Measurements from ENCODE around the gene SRD5A1. TPM values are rescaled to one million over a fixed set of nuclear protein-coding genes. Genes with fewer than 3 reads are reported as not detected.

The SRD5A1 gene
- total and polyA plus RNA-seq, 2 experiments from 2014 or later: 18.2 to 87.3 TPM

DNA sequence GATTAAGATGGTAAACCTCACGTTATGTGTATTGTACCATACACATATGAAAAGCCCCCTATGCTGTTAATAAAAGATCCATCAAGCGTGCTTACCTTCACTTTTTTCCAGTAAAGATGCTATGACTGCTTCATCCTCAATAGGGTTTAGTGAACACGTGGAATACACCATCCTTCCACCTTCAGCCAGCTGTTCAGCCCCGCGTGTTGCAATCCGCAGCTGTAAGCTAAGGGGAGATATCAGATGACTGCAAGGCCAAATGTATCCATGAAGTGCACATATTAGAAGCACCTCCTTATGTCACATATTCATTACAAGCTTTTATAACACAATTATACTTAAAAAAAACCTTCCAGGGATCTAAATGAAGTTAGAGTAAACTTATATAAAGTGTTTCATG is 16.6 kb upstream of the SRD5A1 start:
- H2AFZ ChIP-seq: no peak overlapping the region
- no peak overlapping the region for H3K27ac ChIP-seq (ENCODE audit: low read depth)
- H3K27me3 Mint-ChIP-seq (ENCODE audit: insufficient read depth, low read depth, poor library complexity): peaks cover 3% of the 10 kb centered on the region
- H3K79me2 ChIP-seq (replicated peaks; ENCODE audit: insufficient read depth): peaks cover 89% of the 10 kb centered on the region
- H3F3A ChIP-seq (replicated peaks; ENCODE audit: low read depth): no peaks in the 10 kb centered on the region
- no peaks in the 10 kb centered on the region for H3K27me3 ChIP-seq (ENCODE audit: insufficient read depth)
- no peak overlapping the region for H3K4me3 ChIP-seq
- H3K36me3 Mint-ChIP-seq (ENCODE audit: low read depth): peaks cover 84% of the 10 kb centered on the region
- DNase-seq (ENCODE audit: low spot score) (no peak), ATAC-seq (no peak)
- peaks cover 56% of the 10 kb centered on the region for H4K20me1 ChIP-seq (replicated peaks; ENCODE audit: insufficient read depth)
- no peaks in the 10 kb centered on the region for H3K9me2 ChIP-seq (ENCODE audit: insufficient read depth)
- no peaks in the 10 kb centered on the region for H3K4me1 Mint-ChIP-seq
- H3K9me3 Mint-ChIP-seq: no peaks in the 10 kb centered on the region; the same call in 2 of the 3 replicates
- no peak overlapping the region for H3K27ac Mint-ChIP-seq
- H3K4me1 ChIP-seq (ENCODE audit: insufficient read depth): no peaks in the 10 kb centered on the region
- TF ChIP-seq, protein P1, sequence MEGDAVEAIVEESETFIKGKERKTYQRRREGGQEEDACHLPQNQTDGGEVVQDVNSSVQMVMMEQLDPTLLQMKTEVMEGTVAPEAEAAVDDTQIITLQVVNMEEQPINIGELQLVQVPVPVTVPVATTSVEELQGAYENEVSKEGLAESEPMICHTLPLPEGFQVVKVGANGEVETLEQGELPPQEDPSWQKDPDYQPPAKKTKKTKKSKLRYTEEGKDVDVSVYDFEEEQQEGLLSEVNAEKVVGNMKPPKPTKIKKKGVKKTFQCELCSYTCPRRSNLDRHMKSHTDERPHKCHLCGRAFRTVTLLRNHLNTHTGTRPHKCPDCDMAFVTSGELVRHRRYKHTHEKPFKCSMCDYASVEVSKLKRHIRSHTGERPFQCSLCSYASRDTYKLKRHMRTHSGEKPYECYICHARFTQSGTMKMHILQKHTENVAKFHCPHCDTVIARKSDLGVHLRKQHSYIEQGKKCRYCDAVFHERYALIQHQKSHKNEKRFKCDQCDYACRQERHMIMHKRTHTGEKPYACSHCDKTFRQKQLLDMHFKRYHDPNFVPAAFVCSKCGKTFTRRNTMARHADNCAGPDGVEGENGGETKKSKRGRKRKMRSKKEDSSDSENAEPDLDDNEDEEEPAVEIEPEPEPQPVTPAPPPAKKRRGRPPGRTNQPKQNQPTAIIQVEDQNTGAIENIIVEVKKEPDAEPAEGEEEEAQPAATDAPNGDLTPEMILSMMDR (conservative IDR thresholded peaks at IDR 0.05; ENCODE audit: low read depth in 2 of 2): no peak
- no peak for TF ChIP-seq EZH2 (IDR thresholded peaks at IDR 0.05; ENCODE audit: low read depth, unreplicated experiment)
- no peak for TF ChIP-seq CREB1 (CRISPR knock-in tag; IDR thresholded peaks at IDR 0.05; ENCODE audit: low read depth)
- no peak for TF ChIP-seq POLR2AphosphoS5 (IDR thresholded peaks at IDR 0.05; ENCODE audit: low read depth)
- TF ChIP-seq NANOG (IDR thresholded peaks at IDR 0.05; ENCODE audit: borderline replicate concordance): no peak
- no peak for TF ChIP-seq STAT1 (IDR thresholded peaks at IDR 0.05; ENCODE audit: unreplicated experiment)
- no peak for TF ChIP-seq ZNF114 (CRISPR knock-in tag; IDR thresholded peaks at IDR 0.05)
- TF ChIP-seq, protein P2, sequence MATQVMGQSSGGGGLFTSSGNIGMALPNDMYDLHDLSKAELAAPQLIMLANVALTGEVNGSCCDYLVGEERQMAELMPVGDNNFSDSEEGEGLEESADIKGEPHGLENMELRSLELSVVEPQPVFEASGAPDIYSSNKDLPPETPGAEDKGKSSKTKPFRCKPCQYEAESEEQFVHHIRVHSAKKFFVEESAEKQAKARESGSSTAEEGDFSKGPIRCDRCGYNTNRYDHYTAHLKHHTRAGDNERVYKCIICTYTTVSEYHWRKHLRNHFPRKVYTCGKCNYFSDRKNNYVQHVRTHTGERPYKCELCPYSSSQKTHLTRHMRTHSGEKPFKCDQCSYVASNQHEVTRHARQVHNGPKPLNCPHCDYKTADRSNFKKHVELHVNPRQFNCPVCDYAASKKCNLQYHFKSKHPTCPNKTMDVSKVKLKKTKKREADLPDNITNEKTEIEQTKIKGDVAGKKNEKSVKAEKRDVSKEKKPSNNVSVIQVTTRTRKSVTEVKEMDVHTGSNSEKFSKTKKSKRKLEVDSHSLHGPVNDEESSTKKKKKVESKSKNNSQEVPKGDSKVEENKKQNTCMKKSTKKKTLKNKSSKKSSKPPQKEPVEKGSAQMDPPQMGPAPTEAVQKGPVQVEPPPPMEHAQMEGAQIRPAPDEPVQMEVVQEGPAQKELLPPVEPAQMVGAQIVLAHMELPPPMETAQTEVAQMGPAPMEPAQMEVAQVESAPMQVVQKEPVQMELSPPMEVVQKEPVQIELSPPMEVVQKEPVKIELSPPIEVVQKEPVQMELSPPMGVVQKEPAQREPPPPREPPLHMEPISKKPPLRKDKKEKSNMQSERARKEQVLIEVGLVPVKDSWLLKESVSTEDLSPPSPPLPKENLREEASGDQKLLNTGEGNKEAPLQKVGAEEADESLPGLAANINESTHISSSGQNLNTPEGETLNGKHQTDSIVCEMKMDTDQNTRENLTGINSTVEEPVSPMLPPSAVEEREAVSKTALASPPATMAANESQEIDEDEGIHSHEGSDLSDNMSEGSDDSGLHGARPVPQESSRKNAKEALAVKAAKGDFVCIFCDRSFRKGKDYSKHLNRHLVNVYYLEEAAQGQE (IDR thresholded peaks at IDR 0.05; ENCODE audit: unreplicated experiment): no peak
- TF ChIP-seq ZNF331 (CRISPR knock-in tag; IDR thresholded peaks at IDR 0.05; ENCODE audit: low read depth): no peak
- no peak for TF ChIP-seq JUNB (IDR thresholded peaks at IDR 0.05; ENCODE audit: unreplicated experiment)
- no peak for TF ChIP-seq EZH2phosphoT487 (IDR thresholded peaks at IDR 0.05; ENCODE audit: unreplicated experiment)
- TF ChIP-seq, protein P3, sequence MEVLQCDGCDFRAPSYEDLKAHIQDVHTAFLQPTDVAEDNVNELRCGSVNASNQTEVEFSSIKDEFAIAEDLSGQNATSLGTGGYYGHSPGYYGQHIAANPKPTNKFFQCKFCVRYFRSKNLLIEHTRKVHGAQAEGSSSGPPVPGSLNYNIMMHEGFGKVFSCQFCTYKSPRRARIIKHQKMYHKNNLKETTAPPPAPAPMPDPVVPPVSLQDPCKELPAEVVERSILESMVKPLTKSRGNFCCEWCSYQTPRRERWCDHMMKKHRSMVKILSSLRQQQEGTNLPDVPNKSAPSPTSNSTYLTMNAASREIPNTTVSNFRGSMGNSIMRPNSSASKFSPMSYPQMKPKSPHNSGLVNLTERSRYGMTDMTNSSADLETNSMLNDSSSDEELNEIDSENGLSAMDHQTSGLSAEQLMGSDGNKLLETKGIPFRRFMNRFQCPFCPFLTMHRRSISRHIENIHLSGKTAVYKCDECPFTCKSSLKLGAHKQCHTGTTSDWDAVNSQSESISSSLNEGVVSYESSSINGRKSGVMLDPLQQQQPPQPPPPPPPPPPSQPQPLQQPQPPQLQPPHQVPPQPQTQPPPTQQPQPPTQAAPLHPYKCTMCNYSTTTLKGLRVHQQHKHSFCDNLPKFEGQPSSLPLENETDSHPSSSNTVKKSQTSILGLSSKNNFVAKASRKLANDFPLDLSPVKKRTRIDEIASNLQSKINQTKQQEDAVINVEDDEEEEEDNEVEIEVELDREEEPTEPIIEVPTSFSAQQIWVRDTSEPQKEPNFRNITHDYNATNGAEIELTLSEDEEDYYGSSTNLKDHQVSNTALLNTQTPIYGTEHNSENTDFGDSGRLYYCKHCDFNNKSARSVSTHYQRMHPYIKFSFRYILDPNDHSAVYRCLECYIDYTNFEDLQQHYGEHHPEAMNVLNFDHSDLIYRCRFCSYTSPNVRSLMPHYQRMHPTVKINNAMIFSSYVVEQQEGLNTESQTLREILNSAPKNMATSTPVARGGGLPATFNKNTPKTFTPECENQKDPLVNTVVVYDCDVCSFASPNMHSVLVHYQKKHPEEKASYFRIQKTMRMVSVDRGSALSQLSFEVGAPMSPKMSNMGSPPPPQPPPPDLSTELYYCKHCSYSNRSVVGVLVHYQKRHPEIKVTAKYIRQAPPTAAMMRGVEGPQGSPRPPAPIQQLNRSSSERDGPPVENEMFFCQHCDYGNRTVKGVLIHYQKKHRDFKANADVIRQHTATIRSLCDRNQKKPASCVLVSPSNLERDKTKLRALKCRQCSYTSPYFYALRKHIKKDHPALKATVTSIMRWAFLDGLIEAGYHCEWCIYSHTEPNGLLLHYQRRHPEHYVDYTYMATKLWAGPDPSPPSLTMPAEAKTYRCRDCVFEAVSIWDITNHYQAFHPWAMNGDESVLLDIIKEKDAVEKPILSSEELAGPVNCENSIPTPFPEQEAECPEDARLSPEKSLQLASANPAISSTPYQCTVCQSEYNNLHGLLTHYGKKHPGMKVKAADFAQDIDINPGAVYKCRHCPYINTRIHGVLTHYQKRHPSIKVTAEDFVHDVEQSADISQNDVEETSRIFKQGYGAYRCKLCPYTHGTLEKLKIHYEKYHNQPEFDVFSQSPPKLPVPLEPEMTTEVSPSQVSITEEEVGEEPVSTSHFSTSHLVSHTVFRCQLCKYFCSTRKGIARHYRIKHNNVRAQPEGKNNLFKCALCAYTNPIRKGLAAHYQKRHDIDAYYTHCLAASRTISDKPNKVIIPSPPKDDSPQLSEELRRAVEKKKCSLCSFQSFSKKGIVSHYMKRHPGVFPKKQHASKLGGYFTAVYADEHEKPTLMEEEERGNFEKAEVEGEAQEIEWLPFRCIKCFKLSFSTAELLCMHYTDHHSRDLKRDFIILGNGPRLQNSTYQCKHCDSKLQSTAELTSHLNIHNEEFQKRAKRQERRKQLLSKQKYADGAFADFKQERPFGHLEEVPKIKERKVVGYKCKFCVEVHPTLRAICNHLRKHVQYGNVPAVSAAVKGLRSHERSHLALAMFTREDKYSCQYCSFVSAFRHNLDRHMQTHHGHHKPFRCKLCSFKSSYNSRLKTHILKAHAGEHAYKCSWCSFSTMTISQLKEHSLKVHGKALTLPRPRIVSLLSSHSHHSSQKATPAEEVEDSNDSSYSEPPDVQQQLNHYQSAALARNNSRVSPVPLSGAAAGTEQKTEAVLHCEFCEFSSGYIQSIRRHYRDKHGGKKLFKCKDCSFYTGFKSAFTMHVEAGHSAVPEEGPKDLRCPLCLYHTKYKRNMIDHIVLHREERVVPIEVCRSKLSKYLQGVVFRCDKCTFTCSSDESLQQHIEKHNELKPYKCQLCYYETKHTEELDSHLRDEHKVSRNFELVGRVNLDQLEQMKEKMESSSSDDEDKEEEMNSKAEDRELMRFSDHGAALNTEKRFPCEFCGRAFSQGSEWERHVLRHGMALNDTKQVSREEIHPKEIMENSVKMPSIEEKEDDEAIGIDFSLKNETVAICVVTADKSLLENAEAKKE (CRISPR knock-in tag; IDR thresholded peaks at IDR 0.05): no peak
- TF ChIP-seq, protein P4, sequence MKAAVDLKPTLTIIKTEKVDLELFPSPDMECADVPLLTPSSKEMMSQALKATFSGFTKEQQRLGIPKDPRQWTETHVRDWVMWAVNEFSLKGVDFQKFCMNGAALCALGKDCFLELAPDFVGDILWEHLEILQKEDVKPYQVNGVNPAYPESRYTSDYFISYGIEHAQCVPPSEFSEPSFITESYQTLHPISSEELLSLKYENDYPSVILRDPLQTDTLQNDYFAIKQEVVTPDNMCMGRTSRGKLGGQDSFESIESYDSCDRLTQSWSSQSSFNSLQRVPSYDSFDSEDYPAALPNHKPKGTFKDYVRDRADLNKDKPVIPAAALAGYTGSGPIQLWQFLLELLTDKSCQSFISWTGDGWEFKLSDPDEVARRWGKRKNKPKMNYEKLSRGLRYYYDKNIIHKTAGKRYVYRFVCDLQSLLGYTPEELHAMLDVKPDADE (IDR thresholded peaks at IDR 0.05): no peak
- H3K36me3 ChIP-seq (ENCODE audit: insufficient read depth): peaks cover 66% of the 10 kb centered on the region
- H3K4me2 ChIP-seq: no peak overlapping the region
- H3K4me3 Mint-ChIP-seq: no peak overlapping the region
